Measurements from ENCODE around the gene ABHD17B.

Gene ABHD17B

DNA sequence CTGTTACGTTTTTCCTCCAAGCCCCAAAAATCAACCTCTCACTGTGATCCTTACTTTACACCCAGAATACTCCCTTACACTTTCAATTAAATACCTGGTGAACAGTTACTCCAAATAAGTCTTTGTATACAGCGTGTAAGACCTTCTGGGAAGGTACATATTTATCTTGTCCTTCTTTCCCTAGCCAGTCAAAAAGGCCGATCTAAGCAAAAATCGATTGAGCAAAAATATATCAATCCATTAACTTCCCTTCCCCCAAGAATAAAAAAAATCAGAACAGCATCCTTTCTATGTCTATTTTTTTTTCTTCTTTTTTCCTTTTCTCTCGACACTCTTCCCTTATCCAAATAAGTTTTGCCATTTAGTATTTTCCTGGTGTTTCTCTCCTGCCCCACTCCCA is 71.3 kb downstream of the ABHD17B start:
- TF ChIP-seq ZNF274 (IDR thresholded peaks at IDR 0.05; ENCODE audit: low read depth, low read length), result no peak
- no peak overlapping the region for H3K4me3 ChIP-seq (ENCODE audit: low read length)

DNA sequence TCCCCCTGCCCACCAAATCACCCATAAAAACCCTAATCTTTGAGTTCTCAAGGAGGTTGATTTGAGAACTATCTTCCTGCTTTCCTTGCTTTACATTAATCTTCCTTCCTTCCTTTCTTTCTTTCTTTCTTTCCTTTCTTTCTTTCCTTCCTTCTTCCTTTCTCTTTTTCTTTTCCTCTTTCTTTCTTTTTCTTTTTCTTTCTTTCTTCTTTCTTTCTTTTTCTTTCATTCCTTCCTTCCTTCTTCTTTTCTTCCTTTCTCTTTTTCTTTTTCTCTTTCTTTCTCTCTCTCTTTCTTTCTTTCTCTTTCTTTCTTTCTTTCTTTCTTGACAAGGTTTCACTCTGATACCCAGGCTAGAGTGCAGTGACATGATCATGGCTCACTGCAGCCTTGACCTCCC is 75.4 kb downstream of the ABHD17B start:
- no peak overlapping the region for H3K4me3 ChIP-seq (ENCODE audit: low read length)
- no peak for TF ChIP-seq ZNF274 (IDR thresholded peaks at IDR 0.05; ENCODE audit: low read depth, low read length)

DNA sequence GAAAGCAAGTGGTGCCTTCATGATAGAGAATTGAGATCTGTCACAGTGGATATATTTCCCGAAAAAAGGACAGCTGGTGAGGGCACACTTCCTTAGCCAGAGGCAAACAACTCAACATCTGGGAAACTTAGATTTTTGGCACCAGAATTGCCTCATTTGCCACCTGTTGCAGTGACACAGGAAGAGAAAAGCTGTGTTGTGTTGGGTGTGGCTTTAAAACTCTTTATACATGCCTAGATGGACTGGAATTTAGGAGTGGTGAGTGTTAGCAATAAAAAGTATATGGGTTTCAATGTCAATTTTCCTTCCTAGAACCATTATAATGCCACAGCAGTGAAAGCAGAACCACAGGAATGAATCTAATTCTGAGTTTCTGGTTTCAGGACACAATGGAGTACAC is 80.1 kb downstream of the ABHD17B start:
- no peak for TF ChIP-seq ZNF274 (IDR thresholded peaks at IDR 0.05; ENCODE audit: low read depth, low read length)

DNA sequence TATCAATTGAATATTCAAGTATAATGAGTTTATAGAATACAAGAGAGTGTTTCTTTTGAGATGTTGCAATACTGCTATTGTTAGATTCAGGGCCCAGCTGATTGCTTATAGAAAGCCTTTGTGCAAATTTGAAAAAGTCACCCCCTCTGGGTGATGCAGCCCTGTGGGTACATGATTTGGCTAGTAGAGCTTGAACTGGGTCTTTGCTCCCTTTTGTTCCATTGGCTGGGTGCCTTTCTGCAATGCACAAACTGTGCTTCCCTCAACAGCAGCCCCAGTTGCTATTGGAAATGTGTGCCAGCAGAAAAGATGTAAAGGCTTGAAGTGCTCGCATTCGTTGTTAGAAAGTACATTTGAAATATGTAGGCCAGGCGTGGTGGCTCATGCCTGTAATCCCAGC is 80.8 kb downstream of the ABHD17B start:
- TF ChIP-seq ZNF274 (IDR thresholded peaks at IDR 0.05; ENCODE audit: low read depth, low read length), result no peak
- H3K4me3 ChIP-seq (ENCODE audit: low read length), result no peak overlapping the region

More for the DNA sequence above, 80.1 kb downstream of the ABHD17B start:
- no peak overlapping the region for H3K4me3 ChIP-seq (ENCODE audit: low read length)

DNA sequence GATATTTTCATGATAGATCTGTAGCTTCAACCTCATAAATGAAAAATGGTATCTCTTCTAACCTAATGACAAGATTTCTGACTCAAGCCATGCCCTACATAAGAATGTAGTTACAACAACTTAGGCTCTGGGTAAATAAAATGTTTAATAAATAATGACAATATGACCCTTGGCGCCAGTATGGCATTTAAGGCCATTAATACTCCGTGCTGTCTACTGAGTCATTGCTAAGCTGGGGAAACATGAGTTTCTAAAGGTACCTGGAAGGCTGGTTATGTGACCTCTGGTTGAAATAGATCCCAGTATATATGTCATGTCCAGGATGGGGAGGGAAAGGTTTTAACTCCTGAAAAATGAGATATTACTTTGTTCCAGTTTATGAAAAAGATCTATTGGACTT is 84.7 kb downstream of the ABHD17B start:
- TF ChIP-seq ZNF274 (IDR thresholded peaks at IDR 0.05; ENCODE audit: low read depth, low read length), result no peak
- H3K4me3 ChIP-seq (ENCODE audit: low read length), result no peak overlapping the region

DNA sequence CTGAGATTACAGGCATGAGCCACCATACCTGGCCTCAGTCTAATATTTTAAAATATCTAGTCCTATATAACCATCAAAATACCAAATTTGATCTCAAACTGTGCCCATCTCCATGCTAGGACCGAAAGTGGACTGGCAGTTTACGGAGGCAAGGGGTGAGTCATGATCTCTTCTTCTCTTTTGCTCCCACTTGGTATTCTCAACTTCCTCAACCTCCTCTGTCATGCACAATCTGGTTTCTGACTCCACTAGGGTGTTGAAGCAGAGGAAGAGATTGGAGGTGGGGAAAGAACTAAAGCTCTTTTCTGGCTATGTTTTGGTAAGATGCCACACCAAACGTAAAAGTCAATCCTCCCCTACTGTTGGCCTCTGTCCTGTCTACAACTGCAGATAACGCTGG is 86.7 kb downstream of the ABHD17B start:
- no peak overlapping the region for H3K4me3 ChIP-seq (ENCODE audit: low read length)

DNA sequence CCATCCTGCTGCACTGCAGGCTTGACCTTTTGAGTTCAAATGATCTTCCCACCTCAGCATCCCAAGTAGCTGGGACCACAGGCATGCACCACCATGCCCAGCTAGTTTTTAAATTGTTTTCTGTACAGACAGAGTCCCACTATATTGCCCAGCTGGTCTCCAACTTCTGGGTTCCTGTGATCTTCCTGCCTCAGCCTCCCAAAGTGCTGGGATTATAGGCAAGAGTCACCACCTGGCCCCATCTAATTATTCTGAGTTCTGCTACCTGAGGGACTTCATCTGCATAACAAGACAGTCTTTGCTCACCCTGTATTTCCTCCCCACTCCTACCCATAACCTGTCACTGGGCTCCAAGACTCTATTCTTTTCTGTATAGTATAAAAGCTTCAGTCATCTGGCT is 88.1 kb downstream of the ABHD17B start:
- H3K4me3 ChIP-seq (ENCODE audit: low read length), result no peak overlapping the region
- TF ChIP-seq ZNF274 (IDR thresholded peaks at IDR 0.05; ENCODE audit: low read depth, low read length), result no peak

More for the DNA sequence above, 86.7 kb downstream of the ABHD17B start:
- TF ChIP-seq ZNF274 (IDR thresholded peaks at IDR 0.05; ENCODE audit: low read depth, low read length), result no peak

DNA sequence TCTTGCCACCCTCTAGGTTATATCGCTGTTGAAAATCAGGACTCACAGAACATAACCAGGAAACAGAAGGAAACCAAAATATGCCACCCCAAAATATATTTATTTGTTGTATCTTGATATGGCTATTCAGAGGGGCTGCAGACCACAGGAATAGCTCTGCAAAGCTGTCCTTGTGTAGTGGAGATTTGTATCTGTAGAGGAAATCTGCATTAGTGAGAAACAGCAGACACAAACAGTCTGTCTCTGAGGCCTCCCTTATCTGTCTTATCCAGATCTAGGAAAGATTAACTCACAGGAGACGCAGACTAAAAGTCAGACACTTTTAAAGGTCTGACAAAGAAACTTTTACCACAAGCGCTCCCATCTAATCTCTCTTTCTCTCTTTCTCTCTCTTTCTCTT is 88.5 kb downstream of the ABHD17B start:
- no peak for TF ChIP-seq ZNF274 (IDR thresholded peaks at IDR 0.05; ENCODE audit: low read depth, low read length)
- H3K4me3 ChIP-seq (ENCODE audit: low read length), result no peak overlapping the region

DNA sequence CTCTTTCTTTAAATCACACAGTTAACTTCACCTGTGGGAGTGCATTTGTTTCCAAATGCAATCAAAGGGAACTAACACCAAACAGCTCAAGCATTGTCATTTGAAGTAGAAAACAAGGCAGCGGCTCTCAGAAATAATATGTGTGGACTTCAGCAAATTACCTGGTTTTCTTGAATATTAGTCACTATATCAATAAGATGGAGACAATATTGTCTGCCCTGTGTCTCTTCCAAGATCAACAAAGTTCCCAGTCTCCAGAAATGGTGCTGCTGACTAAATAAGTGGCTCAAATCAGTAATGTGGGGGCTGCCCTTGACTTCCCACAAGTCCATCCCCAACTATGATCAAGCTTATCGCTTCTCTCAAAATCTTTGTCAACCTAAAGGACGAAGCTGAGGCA is 89.6 kb downstream of the ABHD17B start:
- no peak for TF ChIP-seq ZNF274 (IDR thresholded peaks at IDR 0.05; ENCODE audit: low read depth, low read length)
- no peak overlapping the region for H3K4me3 ChIP-seq (ENCODE audit: low read length)

DNA sequence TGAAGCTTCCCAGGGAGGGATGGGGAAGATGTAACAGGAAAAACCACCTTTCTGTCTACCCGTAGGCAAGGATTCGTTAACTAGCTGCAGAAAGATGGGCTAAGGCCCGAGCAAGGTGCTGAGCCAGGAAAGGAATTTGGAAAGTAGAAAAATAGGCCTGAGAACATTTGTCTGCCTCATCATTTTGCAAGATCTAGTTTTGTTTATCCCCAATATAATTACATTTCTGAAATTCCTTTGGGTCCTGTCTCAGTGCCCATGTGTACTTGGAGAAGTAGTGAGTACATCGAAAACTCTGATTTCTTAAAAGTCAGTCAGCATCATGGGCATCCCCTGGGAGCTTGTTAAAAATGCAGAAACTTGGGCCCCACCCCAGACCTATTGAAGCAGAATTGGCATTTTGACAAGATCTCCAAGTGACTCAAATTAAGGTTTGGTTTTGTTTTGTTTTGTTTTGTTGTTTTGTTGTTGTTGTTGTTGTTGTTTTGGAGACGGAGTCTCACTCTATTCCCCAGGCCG is 90.5 kb downstream of the ABHD17B start:
- no peak overlapping the region for H3K4me3 ChIP-seq (ENCODE audit: low read length)
- TF ChIP-seq ZNF274 (IDR thresholded peaks at IDR 0.05; ENCODE audit: low read depth, low read length), result no peak

DNA sequence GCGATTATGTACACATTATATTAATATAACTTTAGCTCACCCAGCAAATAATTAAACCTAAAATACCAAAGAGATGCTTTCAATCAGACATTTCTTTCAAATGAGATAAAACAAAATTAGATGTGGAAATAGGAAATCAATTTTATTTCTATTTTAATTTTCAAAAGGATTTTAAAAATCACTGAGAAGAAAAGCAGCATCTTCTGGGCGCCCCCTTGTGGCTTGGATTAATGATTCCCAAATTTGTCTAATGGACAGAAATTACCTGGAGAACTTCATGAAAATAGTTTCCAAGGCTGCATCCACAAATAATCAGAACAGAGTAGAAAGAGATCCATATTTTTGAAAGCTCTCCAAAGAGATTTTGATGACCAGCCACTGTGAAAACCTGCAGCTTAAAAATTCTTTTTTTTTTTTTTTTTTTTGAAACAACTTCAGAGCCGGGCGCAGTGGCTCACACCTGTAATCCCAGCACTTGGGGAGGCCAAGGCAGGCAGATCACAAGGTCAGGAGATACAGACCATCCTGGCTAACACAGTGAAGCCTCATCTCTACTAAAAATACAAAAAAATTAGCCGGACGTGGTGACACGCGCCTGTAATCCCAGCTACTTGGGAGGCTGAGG is 91.8 kb downstream of the ABHD17B start:
- H3K4me3 ChIP-seq (ENCODE audit: low read length), result no peak overlapping the region
- TF ChIP-seq ZNF274 (IDR thresholded peaks at IDR 0.05; ENCODE audit: low read depth, low read length), result no peak

DNA sequence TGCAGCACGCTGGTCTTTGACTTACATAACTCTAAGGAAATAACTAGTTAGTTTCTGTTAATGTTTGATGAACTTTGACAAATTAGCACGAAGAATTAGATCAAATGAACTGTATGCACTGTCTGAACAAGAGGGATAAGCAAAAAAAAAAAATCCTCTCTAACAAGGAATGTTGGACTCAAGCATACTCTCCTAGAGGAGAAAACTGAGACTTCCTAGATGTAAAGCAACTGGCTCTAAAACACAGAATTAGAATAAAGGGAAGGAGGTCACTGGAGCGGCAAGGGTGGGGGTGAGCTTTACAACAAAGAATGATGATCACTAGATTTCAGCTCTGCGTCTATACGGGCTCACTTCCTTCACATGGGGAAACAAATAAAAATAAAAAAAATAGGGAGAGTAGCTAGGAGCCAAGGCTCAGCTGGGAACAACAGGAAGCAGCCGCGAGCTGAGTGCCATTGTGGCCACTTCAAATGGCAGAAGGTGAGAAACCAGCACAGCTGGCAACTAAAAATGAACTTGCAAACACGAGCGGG is 94.0 kb downstream of the ABHD17B start:
- TF ChIP-seq ZNF274 (IDR thresholded peaks at IDR 0.05; ENCODE audit: low read depth, low read length), result no peak
- H3K4me3 ChIP-seq (ENCODE audit: low read length), result no peak overlapping the region; the same call in 1 of the 2 replicates
